Uterus (tissue), 4 donors: ENCODE results near the gene HSD17B2. TPM values are rescaled to one million over a fixed set of nuclear protein-coding genes. Genes with fewer than 3 reads are reported as not detected.

Source experiments
- DNase-seq, 2 donors: peaks; one replicate each; pipeline ENCODE4 v3.0.0-alpha.2; 2019 to 2020
- H3K27ac ChIP-seq, 2 donors: fragments of 200-600 bp; sonication (generic); 1 replicate in 1 of 2; 2 replicates in 1 of 2; pipeline ENCODE4 v1.5.1; 2016 to 2018
- H3K27me3 ChIP-seq, 2 donors: fragments of 200-600 bp; sonication (generic); one replicate each; pipeline ENCODE4 v1.5.1; 2018 to 2019; ENCODE audit warnings: control low read depth in 1 of 2
- H3K36me3 ChIP-seq, 2 donors: fragments of 200-600 bp; sonication (generic); one replicate each; pipeline ENCODE4 v1.5.1; 2019; ENCODE audit warnings: control low read depth in 1 of 2
- H3K4me1 ChIP-seq, 2 donors: fragments of 200-600 bp; sonication (generic); one replicate each; pipeline ENCODE4 v1.5.1; 2018 to 2019; ENCODE audit warnings: control low read depth in 1 of 2
- H3K4me3 ChIP-seq, 2 donors: fragments of 200-600 bp; sonication (generic); 1 replicate in 1 of 2; 2 replicates in 1 of 2; pipeline ENCODE4 v1.5.1; 2018 to 2019; ENCODE audit warnings: mild to moderate bottlenecking in 1 of 2
- H3K9me3 ChIP-seq, 2 donors: fragments of 200-600 bp; sonication (generic); one replicate each; pipeline ENCODE4 v1.5.1; 2019; ENCODE audit warnings: control low read depth in 1 of 2
- POLR2A ChIP-seq, 2 donors: fragments of 450-650 bp; IDR thresholded peaks; one replicate each; pipeline ENCODE4 v1.6.1; 2016; ENCODE audit warnings: antibody characterized with exemption in 2 of 2, mild to moderate bottlenecking in 1 of 2, moderate library complexity in 1 of 2
- intact Hi-C: fragments of 100-400 bp; cut with DNase I; formaldehyde crosslinking; loops from one replicate; pipeline ENCODE4 v1.15.1; 2023; ENCODE audit warnings: low total_unique reads
- total RNA-seq, 4 donors: library from RNA; depleted of rRNA in 3 of 4; stranded (reverse); fragments of >200 nt in 3 of 4; gene quantifications; one replicate each; pipeline versions ENCODE4 v1.1.0 to v1.2.4, GENCODE V29; 2014 to 2023
- TF ChIP-seq, protein P1 (sequence below), 4 experiments: fragments of 200-600 bp in 2 of 4; fragments of 450-650 bp in 2 of 4; sonication (generic) in 2 of 4; IDR thresholded peaks; one replicate each; pipeline ENCODE4 v1.5.1; 2016 to 2019; ENCODE audit warnings: antibody characterized with exemption in 4 of 4, mild to moderate bottlenecking in 2 of 4, moderate library complexity in 1 of 4
- donor health status: DM: yes; HTN: yes; CAD: no.

The HSD17B2 gene
- total RNA-seq, 4 donors from 2014 or later: 0.14 TPM; not detected in 3

DNA sequence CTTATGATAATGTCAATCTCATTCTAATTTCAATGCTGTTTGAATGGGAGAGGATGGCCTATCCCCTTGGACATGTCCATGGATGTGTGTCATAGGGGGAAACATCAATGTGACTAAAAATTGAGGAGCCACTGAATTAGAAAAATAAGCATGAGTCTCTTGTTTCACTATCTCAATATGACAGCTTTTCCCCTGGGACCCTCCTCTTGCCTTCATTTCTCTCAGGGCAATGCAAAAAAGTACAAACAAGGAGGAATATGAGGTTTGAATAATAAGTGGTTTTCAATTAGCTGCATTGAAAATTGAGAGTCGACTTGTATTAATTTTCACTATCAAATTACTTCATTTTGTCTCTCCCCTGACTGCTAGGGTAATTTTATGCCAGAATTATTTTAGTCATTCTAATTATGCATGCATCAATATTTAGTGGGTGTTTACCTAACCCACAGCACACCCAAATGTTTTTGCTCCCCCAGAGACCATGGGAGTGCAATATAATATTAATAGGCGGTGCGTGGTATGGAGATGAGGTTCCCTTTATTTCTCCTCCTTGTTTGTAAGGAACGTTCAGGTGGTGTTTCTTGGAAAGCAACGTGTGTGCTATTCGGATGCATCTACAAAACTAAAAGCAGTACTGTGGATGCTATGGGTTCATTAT lies 17.0 kb upstream of the HSD17B2 start:
- no peak for TF ChIP-seq POLR2A (IDR thresholded peaks at IDR 0.05)
- TF ChIP-seq, protein P1, sequence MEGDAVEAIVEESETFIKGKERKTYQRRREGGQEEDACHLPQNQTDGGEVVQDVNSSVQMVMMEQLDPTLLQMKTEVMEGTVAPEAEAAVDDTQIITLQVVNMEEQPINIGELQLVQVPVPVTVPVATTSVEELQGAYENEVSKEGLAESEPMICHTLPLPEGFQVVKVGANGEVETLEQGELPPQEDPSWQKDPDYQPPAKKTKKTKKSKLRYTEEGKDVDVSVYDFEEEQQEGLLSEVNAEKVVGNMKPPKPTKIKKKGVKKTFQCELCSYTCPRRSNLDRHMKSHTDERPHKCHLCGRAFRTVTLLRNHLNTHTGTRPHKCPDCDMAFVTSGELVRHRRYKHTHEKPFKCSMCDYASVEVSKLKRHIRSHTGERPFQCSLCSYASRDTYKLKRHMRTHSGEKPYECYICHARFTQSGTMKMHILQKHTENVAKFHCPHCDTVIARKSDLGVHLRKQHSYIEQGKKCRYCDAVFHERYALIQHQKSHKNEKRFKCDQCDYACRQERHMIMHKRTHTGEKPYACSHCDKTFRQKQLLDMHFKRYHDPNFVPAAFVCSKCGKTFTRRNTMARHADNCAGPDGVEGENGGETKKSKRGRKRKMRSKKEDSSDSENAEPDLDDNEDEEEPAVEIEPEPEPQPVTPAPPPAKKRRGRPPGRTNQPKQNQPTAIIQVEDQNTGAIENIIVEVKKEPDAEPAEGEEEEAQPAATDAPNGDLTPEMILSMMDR (IDR thresholded peaks at IDR 0.05): no peak

DNA sequence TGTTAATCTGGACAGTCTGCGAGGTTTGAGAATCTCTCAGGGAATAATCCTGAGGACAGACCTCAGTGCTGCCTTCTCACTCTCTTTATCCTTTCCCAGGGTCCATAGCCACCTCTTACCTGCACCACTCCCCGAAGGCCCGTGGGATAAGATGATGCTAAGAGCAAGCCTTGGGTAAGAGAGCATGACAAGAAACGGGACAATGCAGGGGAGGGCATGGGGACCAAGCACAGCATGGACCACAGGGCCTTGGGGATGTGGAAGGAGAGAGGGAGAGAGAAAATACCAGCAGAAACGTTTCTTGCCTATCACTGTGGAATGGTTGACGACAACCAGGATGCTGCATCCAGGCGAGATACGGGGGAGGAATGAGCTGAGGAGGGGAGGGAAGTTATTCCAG lies 15.5 kb upstream of the HSD17B2 start:
- no peak for DNase-seq
- intact Hi-C loops: no loop called here
- no peaks in the 10 kb centered on the region for H3K4me1 ChIP-seq
- no peak overlapping the region for H3K27ac ChIP-seq
- H3K27me3 ChIP-seq: no peaks in the 10 kb centered on the region
- no peaks in the 10 kb centered on the region for H3K36me3 ChIP-seq
- no peak for TF ChIP-seq POLR2A (IDR thresholded peaks at IDR 0.05)
- TF ChIP-seq, protein P1 (IDR thresholded peaks at IDR 0.05): no peak
- no peaks in the 10 kb centered on the region for H3K9me3 ChIP-seq
- no peak overlapping the region for H3K4me3 ChIP-seq

More for the DNA sequence above, 17.0 kb upstream of the HSD17B2 start:
- no peak for DNase-seq
- Histone ChIP-seq H3K9me3 (no peaks in the 10 kb centered on the region), H3K27me3 (no peaks in the 10 kb centered on the region), H3K4me1 (no peaks in the 10 kb centered on the region), H3K27ac (no peak overlapping the region), H3K36me3 (no peaks in the 10 kb centered on the region), H3K4me3 (no peak overlapping the region)
- intact Hi-C loops: no loop called here

DNA sequence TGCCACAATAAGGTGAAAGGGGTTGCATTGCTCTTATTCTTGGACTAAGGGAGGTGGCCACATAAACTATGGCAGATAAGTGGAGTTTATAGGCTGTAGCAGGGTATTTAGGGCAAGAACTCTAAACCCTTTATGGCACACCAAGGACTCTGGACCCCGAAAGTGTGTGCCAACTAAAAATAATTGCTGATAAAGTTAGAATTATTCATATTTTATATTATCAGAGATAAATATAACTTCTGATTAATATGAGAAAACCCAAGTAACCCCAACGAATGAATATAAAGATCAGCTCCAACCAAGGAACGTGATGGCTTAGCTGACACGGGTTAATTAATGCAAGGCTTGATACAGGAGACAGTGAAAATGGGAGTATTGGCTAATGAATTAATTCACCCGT lies 15.0 kb upstream of the HSD17B2 start:
- H3K36me3 ChIP-seq: no peaks in the 10 kb centered on the region
- H3K4me3 ChIP-seq: no peak overlapping the region
- DNase-seq: no peak
- H3K9me3 ChIP-seq: no peaks in the 10 kb centered on the region
- H3K27ac ChIP-seq: no peak overlapping the region
- H3K4me1 ChIP-seq: no peaks in the 10 kb centered on the region
- intact Hi-C loops: loop anchor here (10.0 kb wide), 1 partner anchor 215 kb away; no protein-coding TSS in a partner anchor
- H3K27me3 ChIP-seq: no peaks in the 10 kb centered on the region
- TF ChIP-seq, protein P1 (IDR thresholded peaks at IDR 0.05): no peak
- TF ChIP-seq POLR2A (IDR thresholded peaks at IDR 0.05): no peak

DNA sequence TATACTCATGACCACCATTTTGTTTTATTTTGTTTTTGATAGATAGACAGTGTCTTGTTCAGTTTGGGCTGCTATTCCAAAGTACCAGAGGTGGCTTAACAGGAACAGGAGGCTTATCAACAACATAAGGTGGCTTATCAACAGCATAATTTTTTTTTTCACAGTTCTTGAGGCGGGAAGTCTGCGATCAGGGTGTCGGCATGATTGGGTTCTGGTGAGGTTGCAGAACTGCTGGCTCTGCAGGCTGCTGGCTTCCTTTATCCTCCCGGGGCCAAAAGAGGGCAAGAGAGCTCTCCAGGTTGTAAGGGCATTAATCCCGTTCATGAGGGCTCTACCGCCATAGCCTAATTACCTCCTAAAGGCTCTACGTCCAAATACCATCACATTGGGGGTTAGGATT lies 11.8 kb upstream of the HSD17B2 start:
- Histone ChIP-seq H3K9me3 (no peaks in the 10 kb centered on the region), H3K27ac (no peak overlapping the region), H3K27me3 (no peaks in the 10 kb centered on the region), H3K4me3 (no peak overlapping the region), H3K4me1 (no peaks in the 10 kb centered on the region), H3K36me3 (no peaks in the 10 kb centered on the region)
- no peak for DNase-seq
- intact Hi-C loops: loop anchor here (10.0 kb wide), 1 partner anchor 212 kb away; no protein-coding TSS in a partner anchor
- TF ChIP-seq, protein P1 (IDR thresholded peaks at IDR 0.05): no peak
- no peak for TF ChIP-seq POLR2A (IDR thresholded peaks at IDR 0.05)

DNA sequence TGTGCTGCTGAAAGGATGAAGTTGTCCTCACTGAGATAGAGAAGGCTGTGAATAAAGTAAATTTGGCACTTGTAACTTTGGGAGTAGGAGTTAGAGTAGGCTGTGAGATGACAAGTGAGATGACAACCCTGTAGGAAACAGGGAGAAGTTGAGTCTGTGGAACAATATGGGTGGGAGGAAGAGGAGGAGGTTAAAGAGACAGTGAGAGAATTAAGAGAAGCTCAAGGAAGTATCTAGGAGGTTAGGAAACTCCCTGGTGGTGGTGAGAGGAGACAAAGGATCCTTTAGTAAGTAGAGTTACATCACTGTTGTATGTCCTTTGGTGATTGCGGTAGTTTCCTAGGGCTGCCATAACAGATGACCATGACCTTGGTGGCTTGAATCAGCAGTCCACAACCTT lies 10.7 kb upstream of the HSD17B2 start:
- no peak for TF ChIP-seq POLR2A (IDR thresholded peaks at IDR 0.05)
- TF ChIP-seq, protein P1 (IDR thresholded peaks at IDR 0.05): no peak
- Histone ChIP-seq H3K27me3 (no peaks in the 10 kb centered on the region), H3K36me3 (no peaks in the 10 kb centered on the region), H3K9me3 (no peaks in the 10 kb centered on the region), H3K4me3 (no peak overlapping the region), H3K27ac (no peak overlapping the region), H3K4me1 (no peaks in the 10 kb centered on the region)
- intact Hi-C loops: loop anchor here (10.0 kb wide), 1 partner anchor 210 kb away; no protein-coding TSS in a partner anchor
- no peak for DNase-seq
